Hepatocyte (in vitro differentiated cells): ENCODE measurements around the gene BCKDK. TPM values are rescaled to one million over a fixed set of nuclear protein-coding genes. Genes with fewer than 3 reads are reported as not detected.

Experiments used
- DNase-seq: peaks from one replicate; pipeline ENCODE4 v3.0.0-alpha.2; 2016; ENCODE audit warnings: low spot score
- H2AFZ ChIP-seq: fragments of 200-600 bp; sonication (generic); 2 replicates; pipeline ENCODE4 v1.6.0; 2016; ENCODE audit warnings: antibody characterized with exemption, mild to moderate bottlenecking
- H3K27ac ChIP-seq: fragments of 200-600 bp; sonication (generic); 2 replicates; pipeline ENCODE4 v1.5.1; 2016; ENCODE audit warnings: mild to moderate bottlenecking
- H3K27me3 ChIP-seq: fragments of 200-600 bp; sonication (generic); 2 replicates; pipeline ENCODE4 v1.6.1; 2016
- H3K36me3 ChIP-seq: fragments of 200-600 bp; sonication (generic); replicated peaks from 2 replicates; pipeline ENCODE4 v1.5.1; 2016; ENCODE audit warnings: low read depth; ENCODE audit not compliant: insufficient read depth
- H3K4me1 ChIP-seq: fragments of 200-600 bp; sonication (generic); 2 replicates; pipeline ENCODE4 v1.5.1; 2016; ENCODE audit warnings: mild to moderate bottlenecking, moderate library complexity; ENCODE audit not compliant: insufficient read depth
- H3K4me2 ChIP-seq: fragments of 200-600 bp; sonication (generic); 2 replicates; pipeline ENCODE4 v1.6.0; 2016
- H3K4me3 ChIP-seq: fragments of 200-600 bp; sonication (generic); 2 replicates; pipeline ENCODE4 v1.5.1; 2016; ENCODE audit warnings: mild to moderate bottlenecking
- H3K79me2 ChIP-seq: fragments of 200-600 bp; sonication (generic); 2 replicates; pipeline ENCODE4 v1.6.0; 2017; ENCODE audit warnings: mild to moderate bottlenecking
- H3K9me2 ChIP-seq: fragments of 200-600 bp; sonication (generic); replicated peaks from 2 replicates; pipeline ENCODE4 v1.6.0; 2017; ENCODE audit warnings: mild to moderate bottlenecking; ENCODE audit not compliant: insufficient read depth
- H3K9me3 ChIP-seq: fragments of 200-600 bp; sonication (generic); 2 replicates; pipeline ENCODE4 v1.5.1; 2016; ENCODE audit warnings: low read depth, mild to moderate bottlenecking
- H4K20me1 ChIP-seq: fragments of 200-600 bp; sonication (generic); 2 replicates; pipeline ENCODE4 v1.6.0; 2016; ENCODE audit warnings: mild to moderate bottlenecking; ENCODE audit not compliant: insufficient read depth, poor library complexity, severe bottlenecking
- CTCF ChIP-seq: fragments of 200-600 bp; sonication (generic); IDR thresholded peaks from 2 replicates; pipeline ENCODE4 v1.5.1; 2016; ENCODE audit warnings: antibody characterized with exemption, mild to moderate bottlenecking; ENCODE audit not compliant: poor library complexity
- EZH2 ChIP-seq: fragments of 200-600 bp; sonication (generic); IDR thresholded peaks from 2 replicates; pipeline ENCODE4 v1.6.1; 2016; ENCODE audit warnings: antibody characterized with exemption, mild to moderate bottlenecking, borderline replicate concordance
- EZH2phosphoT487 ChIP-seq: fragments of 200-600 bp; sonication (generic); IDR thresholded peaks from one replicate; pipeline ENCODE4 v1.6.1; 2018; ENCODE audit warnings: antibody characterized with exemption, mild to moderate bottlenecking, low read depth, moderate library complexity; ENCODE audit not compliant: unreplicated experiment, severe bottlenecking
- WGBS: methylation state at CpG from one replicate; pipeline ENCODE4 v1.1.6; 2016; ENCODE audit warnings: low lambda C conversion rate; ENCODE audit errors: missing lambda C conversion rate; 5-methylcytosine and 5-hydroxymethylcytosine counted together
- polyA plus RNA-seq: library from polyadenylated mRNA; unstranded; fragments of >200 nt; fragmentation: Nextera tagmentation; extraction: Ambion mirVana; gene quantifications from 2 replicates; pipeline ENCODE4 v1.2.1, GENCODE V29; 2016
- total RNA-seq: library from RNA; depleted of rRNA; stranded (reverse); fragments of >200 nt; gene quantifications from 2 replicates; pipeline ENCODE4 v1.2.3, GENCODE V29; 2014

Gene BCKDK
- total and polyA plus RNA-seq, 2 experiments from 2014 or later, result 27.3 to 75.2 TPM

GRCh38 chr16:31082368-31083045, 25.7 kb upstream of the BCKDK start:
- Histone ChIP-seq H3K36me3 (no peaks in the 10 kb centered on the region), H3K4me3 (no peak overlapping the region), H2AFZ (no peak overlapping the region), H3K4me2 (no peak overlapping the region), H3K79me2 (peaks cover 8% of the 10 kb centered on the region), H3K27ac (no peak overlapping the region), H3K27me3 (no peaks in the 10 kb centered on the region), H3K4me1 (no peaks in the 10 kb centered on the region), H3K9me2 (no peaks in the 10 kb centered on the region), H4K20me1 (no peaks in the 10 kb centered on the region), H3K9me3 (no peaks in the 10 kb centered on the region)
- peak; percentile 3 for DNase-seq
- TF ChIP-seq EZH2phosphoT487 (no peak), EZH2 (no peak), CTCF (no peak)
- 91% methylated on average over 12 of the region's 14 CpGs for WGBS

- Histone ChIP-seq H3K4me2 (no peak overlapping the region), H3K9me2 (no peaks in the 10 kb centered on the region), H3K27me3 (no peaks in the 10 kb centered on the region), H3K27ac (no peak overlapping the region), H3K9me3 (no peaks in the 10 kb centered on the region), H3K4me3 (no peak overlapping the region), H2AFZ (no peak overlapping the region), H3K79me2 (peaks cover 3% of the 10 kb centered on the region), H3K36me3 (no peaks in the 10 kb centered on the region), H3K4me1 (no peaks in the 10 kb centered on the region), H4K20me1 (no peaks in the 10 kb centered on the region)
- 85% methylated on average over 9 of the region's 9 CpGs for WGBS
- peak; percentile 3 for DNase-seq
- no peak for TF ChIP-seq CTCF
- TF ChIP-seq EZH2phosphoT487, result no peak
- TF ChIP-seq EZH2, result no peak
Observed at GRCh38 chr16:31083081-31083480, 25.1 kb upstream of the BCKDK start.

- H3K27me3 ChIP-seq, result no peaks in the 10 kb centered on the region
- TF ChIP-seq CTCF (no peak), EZH2 (no peak), EZH2phosphoT487 (no peak)
- no peaks in the 10 kb centered on the region for H3K4me1 ChIP-seq
- H3K79me2 ChIP-seq, result no peaks in the 10 kb centered on the region
- H4K20me1 ChIP-seq, result no peaks in the 10 kb centered on the region
- H3K4me2 ChIP-seq, result no peak overlapping the region
- no peak overlapping the region for H3K27ac ChIP-seq
- WGBS, result 69% methylated on average over 5 of the region's 5 CpGs
- H2AFZ ChIP-seq, result no peak overlapping the region
- DNase-seq, result no peak
- H3K36me3 ChIP-seq, result no peaks in the 10 kb centered on the region
- H3K9me2 ChIP-seq, result no peaks in the 10 kb centered on the region
- no peak overlapping the region for H3K4me3 ChIP-seq
- no peaks in the 10 kb centered on the region for H3K9me3 ChIP-seq
Observed at GRCh38 chr16:31083556-31083955, 24.6 kb upstream of the BCKDK start.
